Fibroblast of villous mesenchyme (primary cell): ENCODE measurements around the gene DNM3. TPM values are rescaled to one million over a fixed set of nuclear protein-coding genes. Genes with fewer than 3 reads are reported as not detected.

Source experiments
- DNase-seq: peaks from one replicate; pipeline ENCODE4 v3.0.0-alpha.2; 2010; ENCODE audit warnings: low read depth
- H3K4me3 ChIP-seq: 2 replicates; pipeline ENCODE4 v1.5.1; 2011; ENCODE audit warnings: low read depth, mild to moderate bottlenecking, low read length
- CTCF ChIP-seq: IDR thresholded peaks from 2 replicates; pipeline ENCODE4 v1.5.1; 2012; ENCODE audit warnings: low read depth, mild to moderate bottlenecking, low read length; ENCODE audit not compliant: insufficient read depth
- total RNA-seq: library from RNA; depleted of rRNA; stranded (reverse); fragments of >200 nt; gene quantifications from 2 replicates; pipeline ENCODE4 v1.2.3, GENCODE V29; 2012

The DNM3 gene
- total RNA-seq, 1 donor, result 2.2 TPM

GRCh38 chr1:172144445-172145061, 303.3 kb downstream of the DNM3 start:
- H3K4me3 ChIP-seq, result peak overlapping the region; percentile 89
- no peak for TF ChIP-seq CTCF
- DNase-seq, result peak; percentile 99

- no peak for TF ChIP-seq CTCF
- H3K4me3 ChIP-seq, result peak overlapping the region; percentile 89
- DNase-seq, result peak; percentile 76
Measured at GRCh38 chr1:172145231-172145651, 303.9 kb downstream of the DNM3 start.

- H3K4me3 ChIP-seq, result peak overlapping the region; percentile 89
- TF ChIP-seq CTCF, result no peak
- no peak for DNase-seq
Measured at GRCh38 chr1:172145656-172146055, 304.4 kb downstream of the DNM3 start.

GRCh38 chr1:172146141-172146850, 305.0 kb downstream of the DNM3 start:
- TF ChIP-seq CTCF, result no peak
- H3K4me3 ChIP-seq, result no peak overlapping the region
- DNase-seq, result peak; percentile 55

GRCh38 chr1:172147541-172147940, 306.2 kb downstream of the DNM3 start:
- DNase-seq, result no peak
- H3K4me3 ChIP-seq, result no peak overlapping the region
- no peak for TF ChIP-seq CTCF

GRCh38 chr1:172148213-172148612, 306.9 kb downstream of the DNM3 start:
- DNase-seq, result no peak
- no peak overlapping the region for H3K4me3 ChIP-seq
- no peak for TF ChIP-seq CTCF
